ENCODE measurements around the gene USP9X. TPM values are rescaled to one million over a fixed set of nuclear protein-coding genes. Genes with fewer than 3 reads are reported as not detected.

The USP9X gene
- total and polyA plus RNA-seq, 2 of the 8 experiments (the other 6 are each of a cell fraction or from before 2014, with no cell fraction given), result 79.2 to 300 TPM

GRCh38 chrX:41108007-41108406, 22.8 kb downstream of the USP9X start (continued):
- TF ChIP-seq ATF2 (IDR thresholded peaks at IDR 0.05; ENCODE audit: low read length) (no peak), NANOG (IDR thresholded peaks at IDR 0.05; ENCODE audit: insufficient read depth, low read depth, low read length, poor library complexity, severe bottlenecking) (no peak), RFX5 (IDR thresholded peaks at IDR 0.05; ENCODE audit: borderline replicate concordance, low read depth, low read length) (no peak), RNF2 (IDR thresholded peaks at IDR 0.05; ENCODE audit: borderline replicate concordance, low read depth, low read length, missing control alignments, poor library complexity, severe bottlenecking) (no peak), CTBP2 (IDR thresholded peaks at IDR 0.05; ENCODE audit: borderline replicate concordance, insufficient read depth, insufficient read length, low read length) (no peak)

Measured in H1 (cell line).